Stimulated activated naive B cell treated with anti-CD40 and anti-IgM and Interleukin-4, amounts not matched to agents 10 μg/mL and 1 μg/mL and 100 μg/mL, for 72 hours (primary cell): ENCODE data around the gene TKTL1.
A peak's percentile ranks its signal among the peaks of the same experiment; 100 is the strongest.

Experiments used
- ATAC-seq, 2 donors: fragments of 150-1000 bp; cut with Tn5 transposase; replicated peaks; 2 replicates each; pipeline ENCODE4 v1.10.0; 2021; ENCODE audit warnings: moderate library complexity in 1 of 2
- DNase-seq: peaks from one replicate; pipeline ENCODE4 v3.0.0; 2021
- H3K27ac Mint-ChIP-seq: one replicate; pipeline ENCODE4 v1.8.0; 2022; ENCODE audit warnings: mild to moderate bottlenecking, mixed read lengths
- H3K27me3 Mint-ChIP-seq, 2 donors: one replicate each; pipeline ENCODE4 v1.8.0; 2022; ENCODE audit warnings: mixed read lengths in 2 of 2
- H3K36me3 Mint-ChIP-seq, 2 donors: one replicate each; pipeline ENCODE4 v1.8.0; 2022; ENCODE audit warnings: mixed read lengths in 2 of 2, mild to moderate bottlenecking in 1 of 2
- H3K4me1 Mint-ChIP-seq, 2 donors: one replicate each; pipeline ENCODE4 v1.8.0; 2022; ENCODE audit warnings: mixed read lengths in 2 of 2, mild to moderate bottlenecking in 1 of 2
- H3K4me3 Mint-ChIP-seq, 2 donors: one replicate each; pipeline ENCODE4 v1.8.0; 2022; ENCODE audit warnings: mild to moderate bottlenecking in 2 of 2, mixed read lengths in 2 of 2, moderate library complexity in 1 of 2
- H3K9me3 Mint-ChIP-seq, 2 donors: one replicate each; pipeline ENCODE4 v1.8.0; 2022; ENCODE audit warnings: mixed read lengths in 2 of 2, mild to moderate bottlenecking in 1 of 2

The TKTL1 gene

DNA sequence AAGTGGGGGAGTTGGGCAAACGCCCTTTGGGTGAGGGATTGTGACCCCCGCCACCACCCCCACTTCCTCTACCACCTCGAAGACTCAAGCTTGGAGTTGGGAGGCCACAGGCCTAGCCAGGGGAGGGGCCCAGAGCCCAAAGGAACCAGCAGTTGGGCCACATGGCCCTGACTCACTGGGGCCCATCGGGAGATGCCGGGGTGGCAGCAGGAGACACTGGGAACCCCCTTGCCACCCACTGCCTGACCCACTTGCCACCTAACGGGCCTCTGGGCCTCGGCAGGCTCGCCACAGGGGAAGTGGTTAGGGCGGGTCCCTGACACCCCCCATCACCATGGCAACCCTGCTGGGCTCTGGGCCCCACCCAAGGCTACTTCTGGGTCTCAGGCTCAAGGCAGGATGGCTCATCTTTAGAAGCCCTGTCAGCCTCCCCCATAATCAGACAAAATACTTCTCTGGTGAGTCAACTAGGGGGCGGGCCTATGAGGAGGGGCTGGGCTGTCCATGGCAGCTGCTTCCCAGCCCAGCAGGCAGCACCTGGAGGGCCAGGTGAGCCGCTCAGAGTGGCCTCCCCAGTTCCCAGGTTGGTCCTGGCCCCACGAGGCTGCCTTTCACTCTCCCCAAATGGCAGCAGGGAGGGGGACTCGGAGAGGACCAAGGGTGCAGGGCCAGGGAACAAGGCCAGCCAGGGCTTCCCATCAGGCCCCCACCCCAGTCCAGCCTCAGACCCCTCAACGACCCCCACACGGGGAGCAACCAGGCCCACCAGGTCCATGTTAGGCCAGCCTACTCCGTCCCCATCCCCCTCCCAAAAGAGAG lies 73.2 kb downstream of the TKTL1 start:
- H3K4me3 Mint-ChIP-seq, result peak overlapping the region; percentile 93 to 94
- peak; percentile 66 for ATAC-seq
- peaks cover 17 to 20% of the 10 kb centered on the region in 2 donors for H3K36me3 Mint-ChIP-seq

DNA sequence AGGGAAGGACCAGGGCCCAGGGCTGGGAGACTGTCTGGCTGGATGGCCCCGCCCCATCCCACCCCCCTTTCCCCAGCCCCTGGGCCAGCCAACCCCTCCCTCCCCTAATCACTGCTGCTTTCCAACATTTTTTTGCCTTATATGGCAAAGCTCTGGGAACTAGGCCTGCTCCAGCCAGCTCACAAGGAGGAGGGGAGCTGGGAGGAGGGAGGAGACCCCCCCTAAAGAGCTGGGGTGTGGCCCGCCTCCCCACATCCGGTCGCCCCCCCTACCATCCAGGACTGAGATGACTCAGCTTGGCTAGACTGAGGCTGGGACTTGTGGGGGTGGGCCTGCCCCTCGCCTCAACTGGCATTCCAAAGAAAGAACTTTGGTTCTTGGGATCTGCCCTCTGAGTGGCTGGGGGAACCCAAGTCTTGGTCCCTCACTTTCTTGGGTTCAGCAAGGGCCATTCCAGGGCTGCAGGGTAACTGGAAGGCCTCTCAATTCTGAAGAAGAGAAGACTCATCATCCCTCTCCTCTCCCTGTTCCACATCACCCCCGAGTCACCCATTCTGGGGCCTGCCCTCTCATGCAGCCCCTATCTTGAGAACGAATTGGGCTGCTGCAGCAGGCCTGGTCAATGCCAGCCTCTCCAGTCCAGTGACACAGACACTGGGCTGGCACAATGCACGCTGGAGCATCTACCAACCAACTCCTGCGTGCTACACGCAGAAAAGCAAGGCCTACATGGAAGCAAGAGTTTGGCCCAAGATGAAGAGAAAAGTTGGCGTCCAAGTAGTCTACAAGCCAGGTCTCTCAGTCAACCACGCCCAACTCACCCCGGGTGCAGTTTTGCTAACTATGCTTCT lies 74.1 kb downstream of the TKTL1 start:
- peaks cover 16 to 19% of the 10 kb centered on the region in 2 donors for H3K36me3 Mint-ChIP-seq
- DNase-seq, result peak; percentile 45
- no peaks in the 10 kb centered on the region for H3K27me3 Mint-ChIP-seq
- no peaks in the 10 kb centered on the region for H3K9me3 Mint-ChIP-seq
- peak overlapping the region; percentile 91 for H3K27ac Mint-ChIP-seq
- peak overlapping the region; percentile 93 to 94 for H3K4me3 Mint-ChIP-seq
- peak; percentile 13 for ATAC-seq
- peaks cover 15 to 29% of the 10 kb centered on the region in 2 donors for H3K4me1 Mint-ChIP-seq

More for the DNA sequence above, 73.2 kb downstream of the TKTL1 start:
- Mint-ChIP-seq H3K27me3 (no peaks in the 10 kb centered on the region), H3K4me1 (peaks cover 15 to 31% of the 10 kb centered on the region in 2 donors), H3K9me3 (no peaks in the 10 kb centered on the region), H3K27ac (peak overlapping the region; percentile 94)
- DNase-seq, result peak; percentile 85

DNA sequence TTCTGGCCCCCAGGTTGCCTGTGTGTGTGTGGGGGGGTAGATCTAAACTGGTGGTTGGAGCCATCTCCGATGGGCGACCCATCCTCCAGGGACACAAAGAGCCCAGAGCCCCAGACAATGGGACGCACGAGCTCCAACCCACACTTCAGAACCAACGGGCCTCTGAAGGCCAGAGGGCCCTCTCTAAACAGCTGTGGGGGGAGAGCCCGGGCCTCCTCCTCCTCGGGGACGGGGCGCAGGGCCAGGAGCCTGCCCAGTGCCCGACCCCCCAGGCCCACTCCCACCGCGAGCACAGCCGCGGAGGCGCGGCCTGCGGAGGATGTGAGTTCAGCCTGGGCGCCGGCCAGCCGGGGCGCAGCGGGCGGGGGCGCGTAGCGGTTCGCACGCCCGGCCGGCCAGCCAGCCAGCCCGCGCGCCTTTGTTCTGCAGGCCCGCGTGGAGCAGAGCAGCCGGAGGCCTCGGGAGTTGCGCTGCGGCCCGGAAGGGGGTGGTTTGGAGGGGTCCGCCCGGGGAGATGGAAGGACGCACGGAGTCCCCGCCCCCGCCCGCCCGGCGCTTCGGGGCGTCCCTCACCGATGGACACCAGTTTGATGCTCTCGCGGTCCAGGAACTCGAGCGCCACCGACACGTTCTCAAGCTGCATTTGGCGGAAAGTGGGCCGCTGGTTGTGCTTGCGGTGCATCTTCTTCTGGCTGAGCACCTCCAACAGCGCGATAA lies 74.9 kb downstream of the TKTL1 start:
- H3K4me3 Mint-ChIP-seq, result peak overlapping the region; percentile 93 to 94
- no peak for ATAC-seq

DNA sequence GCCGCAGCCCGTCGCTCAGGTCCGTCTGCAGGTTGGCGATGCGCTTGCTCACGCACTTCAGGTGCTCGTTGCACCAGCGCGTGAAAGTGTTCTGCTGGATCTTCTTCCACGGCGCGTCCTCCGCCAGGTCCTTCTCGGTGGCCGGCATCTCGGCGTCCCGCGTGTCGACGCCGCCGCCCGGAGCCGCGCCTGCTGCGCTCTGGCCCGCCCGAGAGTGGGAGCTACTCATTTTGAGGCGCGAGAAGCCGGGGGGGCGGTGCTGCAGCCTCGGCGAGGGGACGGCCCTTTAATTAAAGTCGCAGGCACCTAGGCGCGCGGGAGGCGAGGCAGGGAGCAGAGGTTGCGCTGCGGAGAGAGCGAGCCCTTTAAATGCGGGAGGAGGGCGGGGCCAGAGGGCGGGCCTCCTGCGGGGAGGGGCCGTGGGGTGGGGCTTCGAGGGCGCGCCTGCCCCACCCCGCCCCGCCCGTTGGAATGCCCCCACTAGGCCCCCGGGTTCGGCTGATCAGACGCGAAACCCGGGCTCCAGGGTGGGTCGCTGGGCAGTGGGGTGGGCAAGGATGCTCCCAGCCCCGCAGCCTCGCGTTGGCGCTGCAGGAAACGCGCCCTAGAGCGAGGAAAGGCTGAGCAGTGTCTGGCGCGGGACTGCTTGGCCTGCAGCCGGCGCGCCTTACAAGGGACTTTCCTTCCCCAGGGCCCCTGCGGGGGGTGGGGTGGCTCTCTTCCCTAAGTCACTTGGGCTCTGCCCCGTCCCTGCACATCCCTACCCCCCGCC lies 75.6 kb downstream of the TKTL1 start:
- DNase-seq (peak; percentile 86), ATAC-seq (peak; percentile 67 to 74)
- Mint-ChIP-seq H3K9me3 (no peaks in the 10 kb centered on the region), H3K27ac (peak overlapping the region; percentile 90), H3K36me3 (peaks cover 13 to 17% of the 10 kb centered on the region in 2 donors), H3K4me1 (peaks cover 15 to 31% of the 10 kb centered on the region in 2 donors), H3K27me3 (no peaks in the 10 kb centered on the region), H3K4me3 (peak overlapping the region; percentile 82 to 94)

More for the DNA sequence above, 74.9 kb downstream of the TKTL1 start:
- H3K27me3 Mint-ChIP-seq, result no peaks in the 10 kb centered on the region
- peaks cover 15 to 31% of the 10 kb centered on the region in 2 donors for H3K4me1 Mint-ChIP-seq
- DNase-seq, result no peak
- H3K9me3 Mint-ChIP-seq, result no peaks in the 10 kb centered on the region
- peak overlapping the region; percentile 91 for H3K27ac Mint-ChIP-seq
- peaks cover 13 to 17% of the 10 kb centered on the region in 2 donors for H3K36me3 Mint-ChIP-seq

DNA sequence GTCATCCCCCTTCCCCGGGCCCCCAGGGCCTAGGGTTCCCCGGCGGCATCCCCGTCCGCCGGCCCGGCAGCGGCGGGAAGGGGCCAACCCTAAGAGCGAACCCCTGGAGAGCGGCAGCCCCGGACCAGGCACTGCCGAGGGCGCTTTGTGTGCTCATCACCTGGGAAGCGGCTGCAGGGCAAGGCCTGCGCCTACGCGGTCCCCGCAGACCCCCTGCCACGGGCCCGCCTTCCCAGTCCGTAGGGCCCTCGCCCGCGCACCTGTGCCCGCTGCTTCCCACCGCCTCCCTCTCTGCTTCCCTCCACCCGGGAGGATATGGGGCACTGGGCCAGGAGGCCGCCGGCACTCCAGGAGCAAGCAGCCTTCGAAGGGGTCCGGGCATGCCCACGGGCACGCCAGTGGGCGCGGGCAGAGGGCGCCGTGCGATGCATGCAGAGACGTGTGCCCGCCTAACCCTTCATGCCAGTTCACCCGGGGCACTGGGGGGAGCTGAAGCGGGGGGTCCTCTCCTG lies 76.2 kb downstream of the TKTL1 start:
- peak; percentile 9 to 10 for ATAC-seq

DNA sequence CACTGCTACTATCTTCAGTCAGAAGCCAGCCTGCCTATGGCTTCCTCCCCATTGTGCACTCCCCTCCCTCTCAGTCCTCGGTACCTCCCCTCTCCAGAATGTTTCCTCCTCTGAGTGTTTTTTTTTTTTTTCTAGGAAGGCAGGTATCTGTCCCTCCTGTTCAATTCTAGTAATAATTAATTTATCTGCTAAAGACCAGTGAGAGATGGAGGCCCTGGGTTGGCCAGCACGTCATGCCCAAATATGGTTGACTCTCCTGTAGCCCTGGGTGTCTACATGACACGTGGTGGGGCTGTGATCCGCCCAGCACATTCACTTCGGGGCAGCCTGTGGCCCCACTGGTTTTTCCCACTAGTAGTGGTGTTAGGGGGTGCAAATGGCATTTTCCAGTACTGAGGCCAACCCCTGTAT lies 77.0 kb downstream of the TKTL1 start:
- no peaks in the 10 kb centered on the region for H3K27me3 Mint-ChIP-seq
- H3K36me3 Mint-ChIP-seq, result peaks cover 13% of the 10 kb centered on the region in 2 donors
- DNase-seq, result no peak
- H3K4me1 Mint-ChIP-seq, result peaks cover 17 to 36% of the 10 kb centered on the region in 2 donors
- no peaks in the 10 kb centered on the region for H3K9me3 Mint-ChIP-seq
- no peak for ATAC-seq
- H3K27ac Mint-ChIP-seq, result peak overlapping the region; percentile 75
- peak overlapping the region; percentile 67 to 94 for H3K4me3 Mint-ChIP-seq

More for the DNA sequence above, 76.2 kb downstream of the TKTL1 start:
- Mint-ChIP-seq H3K27me3 (no peaks in the 10 kb centered on the region), H3K4me1 (peaks cover 14 to 31% of the 10 kb centered on the region in 2 donors), H3K36me3 (peaks cover 13 to 14% of the 10 kb centered on the region in 2 donors), H3K27ac (peak overlapping the region; percentile 26), H3K9me3 (no peaks in the 10 kb centered on the region), H3K4me3 (peak overlapping the region; percentile 82 to 94)
- no peak for DNase-seq

DNA sequence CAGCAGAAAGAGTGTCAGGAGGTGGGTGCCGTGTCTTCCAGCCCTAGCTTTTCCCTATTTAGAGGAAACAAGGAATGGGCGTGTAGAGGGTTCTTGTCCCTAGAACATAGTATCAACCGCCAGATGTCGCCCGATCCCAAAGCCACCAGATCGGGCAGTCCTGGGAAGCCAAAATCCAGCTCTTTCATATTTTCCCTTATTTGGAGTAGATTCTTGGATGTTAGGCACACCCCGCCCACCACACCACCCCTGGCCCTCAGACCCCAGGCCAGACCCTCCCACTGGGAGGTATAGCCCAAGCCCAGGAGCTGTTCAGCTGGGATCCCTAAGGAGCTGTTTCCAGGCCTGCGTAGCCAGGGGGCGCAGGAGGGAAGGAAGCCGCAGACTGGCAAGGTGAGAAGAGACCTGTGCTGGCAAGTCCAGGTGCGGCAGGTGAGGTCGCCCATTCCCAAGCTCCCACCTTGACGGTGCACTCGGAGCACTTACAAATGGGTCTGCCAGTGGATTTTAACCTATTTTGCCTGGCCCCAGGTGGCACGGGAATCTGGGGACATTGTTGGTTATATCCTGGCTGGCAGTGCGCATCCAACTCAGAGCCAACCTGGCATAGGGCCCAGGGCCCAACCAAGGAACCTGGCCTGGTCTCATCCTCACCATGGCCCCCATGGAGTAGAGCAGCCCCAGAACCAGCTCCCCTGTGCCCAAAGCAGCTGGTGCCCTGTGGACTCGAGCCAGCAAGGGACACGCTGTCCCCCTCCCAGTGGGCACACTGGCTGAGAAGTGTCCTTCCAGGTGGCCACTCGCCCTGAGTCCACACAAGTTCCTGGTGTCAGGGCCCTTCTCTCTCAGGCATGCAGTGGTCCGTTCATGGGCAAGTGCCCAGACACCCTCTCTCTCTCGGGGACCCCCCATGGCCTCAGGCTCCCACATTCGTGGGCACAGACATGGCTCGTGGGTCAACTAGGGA lies 78.0 kb downstream of the TKTL1 start:
- Mint-ChIP-seq H3K4me1 (peaks cover 15 to 28% of the 10 kb centered on the region in 2 donors), H3K27ac (peak overlapping the region; percentile 42), H3K27me3 (no peaks in the 10 kb centered on the region), H3K9me3 (no peaks in the 10 kb centered on the region), H3K36me3 (peaks cover 6 to 8% of the 10 kb centered on the region in 2 donors), H3K4me3 (peak overlapping the region; percentile 70 to 83)
- ATAC-seq (no peak), DNase-seq (no peak)

DNA sequence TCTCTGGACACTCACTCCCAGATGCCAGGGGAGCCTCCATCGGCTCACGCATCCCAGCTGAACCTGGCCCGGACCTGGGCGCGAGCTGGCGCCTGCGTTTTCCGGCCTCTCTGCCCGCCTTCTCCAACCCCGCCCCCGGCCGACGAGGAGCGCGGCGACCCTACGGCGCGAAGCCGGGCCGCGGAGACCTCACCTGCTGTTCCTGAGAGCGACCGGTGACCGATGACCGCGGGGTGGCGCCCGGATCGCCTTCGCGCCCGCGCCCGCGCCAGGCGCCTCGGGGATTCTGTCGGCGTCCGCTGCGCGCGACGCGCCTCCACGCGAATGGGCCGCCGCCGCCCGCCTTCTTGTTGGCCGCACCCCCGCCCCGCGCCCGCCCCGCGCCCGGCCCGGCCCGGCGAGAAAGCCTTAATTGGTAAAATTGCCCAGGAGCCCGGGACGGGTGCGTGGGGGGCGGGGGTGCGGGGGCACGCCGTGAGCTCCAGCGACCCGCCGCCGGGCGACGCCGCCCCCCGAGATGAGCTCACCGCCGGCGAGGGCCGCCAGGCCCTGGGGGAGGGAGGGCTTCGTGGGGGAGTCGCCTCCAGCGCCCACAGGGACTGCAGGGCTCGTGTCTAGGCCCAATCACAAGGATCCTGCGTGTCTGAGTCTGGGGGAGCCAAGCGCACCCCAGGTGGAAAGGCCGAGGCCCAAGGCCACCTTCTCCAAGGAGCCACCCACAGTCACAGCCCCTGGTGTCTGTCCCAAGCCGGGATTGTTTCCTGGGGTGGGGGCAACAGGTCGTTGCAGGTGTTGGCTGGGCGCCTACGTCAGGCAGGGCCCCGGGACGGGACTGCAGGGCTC lies 78.9 kb downstream of the TKTL1 start, which contains the start of gene FLNA:
TSS of gene FLNA (minus strand) at position 322 of the 843 bp plus-strand sequence. CDS start 3,389 bp downstream, outside the sequence.
- no peaks in the 10 kb centered on the region for H3K9me3 Mint-ChIP-seq
- peak within 1 kb of the TSS; percentile 42 for H3K27ac Mint-ChIP-seq
- H3K27me3 Mint-ChIP-seq, result no peaks in the 10 kb centered on the region
- DNase-seq (no peak), ATAC-seq (no peak)
- peaks cover 6% of the 10 kb centered on the region in 2 donors for H3K36me3 Mint-ChIP-seq
- peaks cover 15 to 23% of the 10 kb centered on the region in 2 donors for H3K4me1 Mint-ChIP-seq
- peak within 1 kb of the TSS; percentile 70 to 83 for H3K4me3 Mint-ChIP-seq

DNA sequence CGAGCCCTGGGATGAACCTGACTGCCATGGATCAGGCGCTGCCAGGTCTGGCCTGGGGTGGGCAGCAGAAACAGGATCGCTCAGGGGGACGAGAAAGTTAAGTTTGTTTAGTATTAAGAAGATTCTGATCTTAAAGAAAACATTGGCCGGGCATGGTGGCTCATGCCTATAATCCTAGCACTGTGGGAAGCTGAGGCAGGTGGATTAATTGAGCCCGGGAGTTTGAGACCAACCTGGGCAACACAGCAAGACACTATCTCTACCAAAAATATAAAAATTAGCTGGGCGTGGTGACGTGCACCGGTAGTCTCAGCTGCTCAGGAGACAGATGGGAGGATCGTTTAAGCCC lies 79.5 kb downstream of the TKTL1 start:
- Mint-ChIP-seq H3K36me3 (peaks cover 4 to 5% of the 10 kb centered on the region in 2 donors), H3K27ac (peak overlapping the region; percentile 20), H3K4me1 (peaks cover 16 to 27% of the 10 kb centered on the region in 2 donors), H3K9me3 (no peaks in the 10 kb centered on the region), H3K27me3 (no peaks in the 10 kb centered on the region), H3K4me3 (peak overlapping the region in 1 of 2 donors; percentile 28)
- ATAC-seq (no peak), DNase-seq (no peak)

DNA sequence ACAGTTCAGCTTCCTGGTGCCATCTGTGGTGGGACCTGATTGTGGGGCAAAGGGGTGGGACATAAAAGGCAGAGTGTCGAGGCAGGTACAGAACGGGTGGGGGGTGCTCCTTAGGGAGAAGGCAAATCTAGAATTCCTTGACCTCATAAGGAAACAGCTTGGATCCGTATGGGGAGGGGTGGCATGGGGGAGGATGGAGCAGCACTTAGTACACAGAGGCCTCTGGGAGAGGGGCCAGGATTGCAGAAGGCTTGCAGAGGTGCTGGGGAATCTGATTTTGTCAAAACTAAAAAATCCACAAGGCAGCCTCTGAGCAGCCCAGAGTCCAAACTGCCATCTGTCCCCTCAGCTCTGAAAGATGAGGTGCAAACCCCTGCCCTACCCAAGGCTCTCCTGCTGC lies 81.2 kb downstream of the TKTL1 start:
- Mint-ChIP-seq H3K27ac (peak overlapping the region; percentile 70), H3K9me3 (no peaks in the 10 kb centered on the region), H3K36me3 (peaks cover 9 to 13% of the 10 kb centered on the region in 2 donors), H3K4me1 (peaks cover 24 to 37% of the 10 kb centered on the region in 2 donors), H3K27me3 (no peaks in the 10 kb centered on the region), H3K4me3 (no peak overlapping the region)
- ATAC-seq (no peak), DNase-seq (no peak)

DNA sequence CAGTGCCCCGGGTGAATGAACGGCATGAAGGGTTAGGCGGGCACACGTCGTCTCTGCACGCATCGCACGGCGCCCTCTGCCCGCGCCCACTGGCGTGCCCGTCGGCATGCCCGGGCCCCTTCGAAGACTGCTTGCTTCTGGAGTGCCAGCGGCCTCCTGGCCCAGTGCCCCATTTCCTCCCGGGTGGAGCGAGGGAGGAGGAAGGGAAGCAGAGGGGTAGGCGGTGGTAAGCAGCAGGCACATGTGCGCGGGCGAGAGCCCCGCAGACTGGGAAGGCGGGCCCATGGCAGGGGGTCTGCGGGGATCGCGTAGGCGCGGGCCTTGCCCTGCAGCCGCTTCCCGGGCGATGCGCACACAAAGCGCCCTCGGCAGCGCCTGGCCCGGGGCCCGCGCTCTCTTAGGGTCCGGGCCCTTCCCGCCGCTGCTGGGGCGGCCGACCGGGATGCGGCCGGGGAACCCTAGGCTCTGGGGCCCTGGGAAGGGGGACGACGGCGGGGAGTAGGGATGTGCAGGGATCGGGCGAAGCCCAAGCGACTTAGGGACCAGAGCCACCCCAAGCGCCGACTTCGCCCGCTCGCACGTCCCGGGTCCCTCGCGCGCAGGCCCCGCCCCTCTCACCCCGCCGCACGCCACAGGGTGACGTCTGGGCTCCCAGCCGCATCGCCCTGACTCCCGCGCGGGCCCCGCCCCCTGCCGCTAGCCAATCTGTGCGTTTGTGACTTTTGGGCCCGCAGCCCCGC lies 82.6 kb downstream of the TKTL1 start:
- H3K4me1 Mint-ChIP-seq, result peaks cover 20 to 30% of the 10 kb centered on the region in 2 donors
- peak; percentile 1 to 4 for ATAC-seq
- peak; percentile 32 for DNase-seq
- H3K27me3 Mint-ChIP-seq, result no peaks in the 10 kb centered on the region
- peak overlapping the region; percentile 96 for H3K27ac Mint-ChIP-seq
- peak overlapping the region; percentile 85 to 88 for H3K4me3 Mint-ChIP-seq
- no peaks in the 10 kb centered on the region for H3K9me3 Mint-ChIP-seq
- H3K36me3 Mint-ChIP-seq, result peaks cover 9 to 13% of the 10 kb centered on the region in 2 donors
